ENCODE measurements around the gene SIGLEC11.

GRCh38 chr19:49952906-49953305 lies 8.1 kb downstream of the SIGLEC11 start:
- TF ChIP-seq, protein P1, sequence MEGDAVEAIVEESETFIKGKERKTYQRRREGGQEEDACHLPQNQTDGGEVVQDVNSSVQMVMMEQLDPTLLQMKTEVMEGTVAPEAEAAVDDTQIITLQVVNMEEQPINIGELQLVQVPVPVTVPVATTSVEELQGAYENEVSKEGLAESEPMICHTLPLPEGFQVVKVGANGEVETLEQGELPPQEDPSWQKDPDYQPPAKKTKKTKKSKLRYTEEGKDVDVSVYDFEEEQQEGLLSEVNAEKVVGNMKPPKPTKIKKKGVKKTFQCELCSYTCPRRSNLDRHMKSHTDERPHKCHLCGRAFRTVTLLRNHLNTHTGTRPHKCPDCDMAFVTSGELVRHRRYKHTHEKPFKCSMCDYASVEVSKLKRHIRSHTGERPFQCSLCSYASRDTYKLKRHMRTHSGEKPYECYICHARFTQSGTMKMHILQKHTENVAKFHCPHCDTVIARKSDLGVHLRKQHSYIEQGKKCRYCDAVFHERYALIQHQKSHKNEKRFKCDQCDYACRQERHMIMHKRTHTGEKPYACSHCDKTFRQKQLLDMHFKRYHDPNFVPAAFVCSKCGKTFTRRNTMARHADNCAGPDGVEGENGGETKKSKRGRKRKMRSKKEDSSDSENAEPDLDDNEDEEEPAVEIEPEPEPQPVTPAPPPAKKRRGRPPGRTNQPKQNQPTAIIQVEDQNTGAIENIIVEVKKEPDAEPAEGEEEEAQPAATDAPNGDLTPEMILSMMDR (IDR thresholded peaks at IDR 0.05), result no peak
- no peak for TF ChIP-seq POLR2A (IDR thresholded peaks at IDR 0.05)
